GM21737 (cell line): ENCODE measurements around the gene NUTM2D.
"Not testable (repeated sequence)": the region's sequence is repeated elsewhere in the genome, so short reads cannot be mapped to it uniquely, and the experiment has no call there.

Experiments used
- ATAC-seq: cut with Tn5 transposase; IDR thresholded peaks from one replicate; pipeline ENCODE4 v1.9.1; 2021; ENCODE audit warnings: mild to moderate bottlenecking, moderate library complexity; ENCODE audit not compliant: unreplicated experiment

NUTM2D gene

GRCh38 chr10:87357444-87357843 is at the start of gene NUTM2D:
TSS of gene NUTM2D (plus strand) at chr10:87357744. CDS start at chr10:87358266, 522 bp downstream.
- not testable (repeated sequence) for ATAC-seq

DNA sequence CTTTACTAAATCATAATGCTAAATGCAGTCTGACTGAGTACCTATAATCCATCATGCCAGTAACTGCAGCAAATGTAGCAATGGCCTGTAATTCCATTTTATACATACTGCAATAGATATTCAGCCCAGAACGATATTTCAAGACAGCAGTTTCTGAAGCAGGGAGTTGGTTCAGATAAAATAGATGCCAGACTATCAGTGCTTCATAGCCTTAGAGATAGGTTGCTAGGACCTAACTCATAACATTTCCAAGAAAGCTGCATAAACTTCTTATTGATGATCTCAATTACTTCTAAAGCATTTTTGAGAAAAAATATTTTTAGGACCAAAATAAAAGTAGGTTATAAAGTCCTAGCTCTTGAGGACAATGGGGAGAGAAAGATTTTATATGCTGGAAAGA is 48.8 kb upstream of the NUTM2D start:
- ATAC-seq = not testable (repeated sequence)

GRCh38 chr10:87309657-87310056 is 47.9 kb upstream of the NUTM2D start:
- not testable (repeated sequence) for ATAC-seq

GRCh38 chr10:87311521-87311920 is 46.0 kb upstream of the NUTM2D start:
- ATAC-seq = not testable (repeated sequence)

- ATAC-seq = not testable (repeated sequence)
These were observed 43.7 kb upstream of the NUTM2D start for GRCh38 chr10:87313649-87314359.

GRCh38 chr10:87314360-87314973 is 43.1 kb upstream of the NUTM2D start:
- ATAC-seq = not testable (repeated sequence)

DNA sequence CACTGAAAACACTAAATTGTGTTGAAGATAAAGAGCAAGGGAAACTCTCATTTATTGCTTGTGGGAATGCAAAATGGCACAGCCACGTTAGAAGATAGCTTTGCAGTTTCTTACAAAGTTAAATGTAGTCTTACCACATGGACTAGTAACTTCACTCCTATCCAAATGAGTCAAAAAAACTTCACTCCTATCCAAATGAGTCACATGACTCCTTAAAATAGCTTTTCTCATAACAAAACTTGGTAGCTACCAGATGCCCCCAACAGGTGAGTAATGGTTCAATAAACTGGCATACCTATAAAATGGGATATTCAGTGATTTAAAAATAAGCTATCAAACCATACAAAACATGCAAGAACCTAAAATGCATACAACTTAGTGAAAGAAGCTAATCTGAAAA is 36.0 kb upstream of the NUTM2D start:
- ATAC-seq = not testable (repeated sequence)

DNA sequence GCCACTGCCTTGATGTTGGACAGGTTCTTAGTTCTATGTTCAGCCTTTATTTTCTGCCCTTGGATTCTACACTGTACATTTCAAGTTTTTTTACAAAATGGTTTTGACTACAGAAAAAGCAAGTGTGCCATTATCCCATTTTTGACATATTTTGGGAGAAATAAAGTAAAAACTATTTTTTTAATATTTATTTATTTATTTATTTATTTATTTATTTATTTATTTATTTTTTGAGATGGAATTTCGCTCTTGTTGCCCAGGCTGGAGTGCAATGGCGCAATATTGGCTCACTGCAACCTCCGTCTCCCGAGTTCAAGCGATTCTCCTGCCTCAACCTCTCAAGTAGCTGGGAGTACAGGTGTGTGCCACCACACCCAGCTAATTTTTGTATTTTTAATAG is 33.0 kb upstream of the NUTM2D start:
- not testable (repeated sequence) for ATAC-seq

GRCh38 chr10:87327958-87328357 is 29.6 kb upstream of the NUTM2D start:
- not testable (repeated sequence) for ATAC-seq

- ATAC-seq = not testable (repeated sequence)
These were observed 28.4 kb upstream of the NUTM2D start for GRCh38 chr10:87329131-87329530.

- ATAC-seq = not testable (repeated sequence)
These were observed 24.9 kb upstream of the NUTM2D start for GRCh38 chr10:87332687-87333086.

DNA sequence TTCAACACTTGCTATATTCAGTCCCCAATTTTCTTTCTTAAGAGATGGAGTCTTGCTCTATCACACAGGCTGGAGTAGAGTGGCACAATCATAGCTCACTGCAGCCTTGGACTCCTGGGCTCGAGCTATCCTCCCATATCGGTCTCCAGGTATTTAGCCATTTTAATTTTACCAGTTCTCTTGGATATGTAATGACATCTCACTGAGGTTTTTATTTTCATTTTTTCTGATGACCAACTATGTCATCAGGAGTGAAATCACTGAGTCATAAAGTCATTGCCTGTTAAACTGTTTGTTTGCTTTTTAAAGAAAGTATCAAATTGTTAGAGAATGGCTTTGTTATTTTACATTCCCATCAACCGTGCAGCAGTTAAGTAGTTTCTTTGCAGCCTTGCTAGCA is 17.1 kb upstream of the NUTM2D start:
- ATAC-seq = not testable (repeated sequence)

- ATAC-seq = peak; percentile 28
These were observed 15.9 kb upstream of the NUTM2D start for GRCh38 chr10:87341546-87342142.

GRCh38 chr10:87342249-87342710 is 15.3 kb upstream of the NUTM2D start:
- peak; percentile 83 for ATAC-seq

DNA sequence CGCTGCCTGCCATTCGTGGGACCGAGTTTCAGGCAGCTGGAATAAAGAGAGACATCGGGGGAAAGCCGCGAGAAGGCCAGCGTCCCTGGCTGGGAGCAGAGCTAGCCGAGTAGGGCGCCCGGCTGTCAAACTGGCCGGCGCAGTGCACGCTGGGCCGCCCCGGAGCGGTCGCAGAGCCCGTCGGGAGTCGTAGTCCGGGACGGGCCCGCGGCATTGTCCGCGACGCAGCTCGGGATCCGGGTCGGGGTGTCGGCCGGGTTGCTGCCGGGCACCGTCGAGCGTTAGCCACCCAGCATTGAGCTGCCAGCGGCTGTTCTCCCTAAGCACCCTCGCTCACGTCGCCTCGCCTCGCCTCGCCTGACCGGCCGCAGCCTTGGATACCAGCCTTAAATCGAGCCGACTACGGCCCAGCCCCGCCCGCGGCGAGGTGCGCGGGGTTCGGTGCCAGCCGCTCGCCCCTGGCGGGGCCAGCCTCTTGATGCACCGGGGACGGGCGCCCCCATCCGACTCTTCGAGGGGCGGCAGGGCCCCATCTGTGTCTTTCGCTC is 14.8 kb upstream of the NUTM2D start:
- peak; percentile 63 for ATAC-seq

DNA sequence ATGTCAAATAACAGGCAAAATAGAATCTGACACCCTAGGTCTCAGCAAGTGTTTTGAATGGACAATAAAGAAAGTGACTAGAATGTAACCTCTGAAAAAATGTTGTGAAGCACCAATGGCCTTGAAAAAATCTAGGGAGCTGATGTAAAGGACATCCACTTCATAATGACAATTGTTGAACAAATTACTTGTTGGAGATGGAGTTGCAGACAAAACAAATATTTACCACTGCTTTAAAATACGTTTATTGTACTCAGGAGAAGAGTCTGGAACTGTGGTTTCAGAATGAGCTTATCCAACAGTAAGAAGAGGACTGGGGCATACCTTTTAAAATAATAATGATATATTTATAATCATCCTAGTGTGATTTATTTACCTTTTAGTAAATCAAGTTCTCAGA is 11.8 kb upstream of the NUTM2D start:
- ATAC-seq = not testable (repeated sequence)

- ATAC-seq = not testable (repeated sequence)
These were observed 7.4 kb upstream of the NUTM2D start for GRCh38 chr10:87350161-87350560.

DNA sequence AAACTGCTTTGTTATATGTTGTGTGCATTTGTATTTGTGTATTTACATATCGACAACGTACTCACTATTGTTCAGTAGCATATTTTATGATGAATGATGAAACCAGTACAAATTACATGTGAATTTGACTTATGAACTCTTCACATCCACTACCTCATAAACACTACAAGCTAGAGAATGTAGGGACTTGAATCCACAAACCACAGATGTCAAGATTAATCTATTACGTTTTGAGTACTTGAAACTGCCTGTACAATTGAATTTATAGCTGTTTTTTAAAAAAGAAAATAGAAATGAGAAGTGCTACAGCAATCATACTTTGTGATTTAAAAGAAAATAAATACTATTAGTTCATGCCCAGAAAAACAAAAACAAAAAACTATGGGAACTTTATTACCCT is 4.7 kb upstream of the NUTM2D start:
- ATAC-seq = not testable (repeated sequence)

DNA sequence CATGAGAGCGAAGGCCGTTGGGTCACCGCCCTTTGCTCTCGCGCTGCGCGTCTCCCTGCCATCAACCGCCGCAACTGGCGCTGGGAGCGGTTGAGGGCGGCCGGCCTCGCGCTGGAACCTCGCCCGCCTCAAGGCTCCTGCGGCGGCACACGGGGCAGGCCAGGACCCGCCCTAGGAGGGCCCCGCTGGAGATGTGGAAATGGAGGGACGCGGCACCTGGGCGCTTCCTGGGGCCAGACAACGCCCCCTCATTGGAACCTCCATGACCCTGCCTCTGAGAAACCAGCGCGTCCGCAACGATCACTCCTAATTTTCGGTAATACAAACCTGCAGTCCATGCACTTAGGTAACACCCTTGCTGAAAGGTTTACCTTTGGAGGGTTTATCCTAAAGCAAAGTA is 2.4 kb upstream of the NUTM2D start:
- ATAC-seq = not testable (repeated sequence)

DNA sequence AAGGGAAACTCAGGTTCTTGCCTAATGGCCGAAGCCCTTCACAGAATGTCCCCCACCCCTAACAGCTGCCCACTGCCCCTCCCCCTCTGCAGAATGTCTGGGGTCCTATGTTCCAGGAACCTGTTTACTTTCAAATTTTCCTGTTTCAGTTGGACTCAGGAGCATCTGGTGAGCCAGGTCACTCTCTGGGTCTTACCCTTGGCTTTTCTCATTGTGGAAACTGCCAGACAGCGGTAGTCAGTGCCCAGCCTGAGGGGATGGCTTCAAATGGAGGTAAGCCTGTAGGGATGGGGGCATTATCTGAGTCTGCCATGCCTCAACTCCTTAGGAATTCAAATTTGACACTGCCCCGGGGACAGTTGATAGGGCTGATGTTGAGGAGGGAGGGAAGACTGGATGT is 615 bp downstream of the NUTM2D start:
- ATAC-seq = not testable (repeated sequence)

DNA sequence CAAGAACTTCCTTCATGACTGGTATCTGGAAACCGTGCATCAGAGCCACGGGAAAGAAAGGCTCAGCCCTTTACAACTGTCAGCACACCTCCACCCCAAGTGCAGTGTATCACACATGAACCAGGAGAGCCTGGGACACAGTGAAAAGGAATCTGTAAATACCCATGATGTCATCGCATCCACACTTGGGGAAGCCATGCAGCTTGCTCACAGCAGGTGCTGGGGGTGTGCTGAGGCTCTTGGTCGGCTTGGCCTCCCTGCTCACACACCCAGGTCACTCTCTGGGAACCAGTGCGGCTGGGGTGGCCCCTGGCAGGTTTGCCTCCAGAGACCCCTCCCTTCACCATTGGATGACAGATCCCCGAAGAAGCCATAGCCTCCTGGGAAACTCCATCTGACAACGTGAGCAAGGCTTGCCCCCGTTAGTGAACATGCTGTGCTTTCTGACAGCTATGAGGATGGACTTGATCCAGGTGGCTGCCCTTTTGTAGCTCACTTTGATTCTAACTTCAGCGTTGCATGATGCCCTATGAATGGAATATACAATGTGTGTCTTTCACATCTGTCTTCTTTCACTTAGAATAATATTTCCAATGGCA is 12.1 kb downstream of the NUTM2D start:
- not testable (repeated sequence) for ATAC-seq
